Erythroblast (primary cell): ENCODE data around the gene AATF.

Source experiments
- GATA1 ChIP-seq: IDR thresholded peaks from 2 replicates; pipeline ENCODE4 v1.6.1; 2011; ENCODE audit warnings: low read depth, mild to moderate bottlenecking, control low read depth, low read length, moderate library complexity
- POLR2A ChIP-seq: IDR thresholded peaks from 2 replicates; pipeline ENCODE4 v1.6.1; 2011; ENCODE audit warnings: mild to moderate bottlenecking, low read length

- TF ChIP-seq POLR2A (no peak), GATA1 (no peak)
Observed at GRCh38 chr17:36907407-36907806, 41.3 kb upstream of the AATF start.
